ENCODE measurements around the gene POFUT2.

The POFUT2 gene

DNA sequence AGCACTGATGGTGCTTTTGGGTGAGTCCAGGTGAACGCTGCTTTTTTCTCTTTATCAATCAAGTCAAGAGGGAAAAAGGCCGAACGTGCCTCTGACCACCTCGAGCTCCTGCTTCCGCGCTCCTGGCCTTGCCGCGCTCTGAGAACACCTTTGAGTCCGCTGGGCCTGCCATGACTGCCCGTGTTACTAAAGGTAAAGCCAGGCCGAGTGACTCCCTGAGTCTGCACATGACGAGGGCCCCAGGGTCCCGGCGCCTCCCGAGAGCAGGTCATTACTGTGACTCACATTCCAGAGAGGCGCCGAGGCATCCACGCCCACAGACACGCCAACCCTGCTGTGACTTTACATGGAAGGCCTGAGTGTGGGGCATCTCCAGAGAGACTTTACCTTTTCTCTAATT lies 11.1 kb downstream of the POFUT2 start:
- H3K27ac ChIP-seq, result no peak overlapping the region
- H3K4me3 ChIP-seq, result no peak overlapping the region

DNA sequence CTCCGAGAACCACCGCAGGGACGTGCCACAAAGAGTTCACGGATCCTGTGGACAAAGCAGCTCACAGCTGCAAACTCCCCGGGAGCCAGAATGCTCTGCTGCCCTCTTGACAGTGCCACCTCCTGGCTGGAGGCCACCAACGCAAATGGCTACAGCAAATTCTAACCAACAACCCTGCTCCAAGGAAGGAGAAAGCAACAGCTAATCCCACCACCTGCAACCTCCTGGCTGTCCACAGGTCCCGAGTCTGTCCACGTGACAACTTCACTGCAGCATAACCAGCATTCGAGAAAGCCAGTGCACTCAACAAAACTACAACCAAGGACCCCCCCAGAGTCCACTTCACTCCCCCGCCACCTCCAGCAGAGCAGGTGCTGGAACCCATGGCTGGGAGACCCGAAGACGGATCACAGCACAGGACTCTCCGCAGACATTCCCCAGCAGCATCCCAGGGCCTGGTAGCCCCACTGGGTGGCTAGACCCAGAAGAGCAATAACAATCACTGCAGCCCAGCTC lies 17.3 kb downstream of the POFUT2 start:
- Histone ChIP-seq H3K27ac (no peak overlapping the region), H3K4me3 (no peak overlapping the region)

GRCh38 chr21:45269861-45270260 lies 17.8 kb downstream of the POFUT2 start:
- Histone ChIP-seq H3K27ac (no peak overlapping the region), H3K4me3 (no peak overlapping the region)

DNA sequence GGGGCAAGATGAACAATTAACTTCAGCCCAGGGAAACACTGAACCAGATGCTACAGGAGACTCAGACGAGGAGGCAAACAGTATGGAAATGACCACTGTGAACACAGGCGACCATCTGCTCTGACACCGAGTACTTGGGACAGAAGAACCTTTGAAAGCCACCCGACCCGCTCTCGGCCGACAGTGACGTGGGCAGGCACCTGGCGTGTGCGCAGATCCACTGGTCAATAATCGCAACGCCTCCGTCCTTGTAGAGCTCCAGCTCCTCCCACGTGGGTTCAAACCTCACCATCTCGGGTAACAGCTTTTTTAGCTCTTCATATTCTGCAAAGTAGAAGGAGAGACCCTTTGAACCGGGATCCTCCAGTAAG lies 20.3 kb downstream of the POFUT2 start:
- Histone ChIP-seq H3K27ac (peak overlapping the region in 2 of 21 experiments; percentile 61 to 64), H3K4me3 (no peak overlapping the region)

DNA sequence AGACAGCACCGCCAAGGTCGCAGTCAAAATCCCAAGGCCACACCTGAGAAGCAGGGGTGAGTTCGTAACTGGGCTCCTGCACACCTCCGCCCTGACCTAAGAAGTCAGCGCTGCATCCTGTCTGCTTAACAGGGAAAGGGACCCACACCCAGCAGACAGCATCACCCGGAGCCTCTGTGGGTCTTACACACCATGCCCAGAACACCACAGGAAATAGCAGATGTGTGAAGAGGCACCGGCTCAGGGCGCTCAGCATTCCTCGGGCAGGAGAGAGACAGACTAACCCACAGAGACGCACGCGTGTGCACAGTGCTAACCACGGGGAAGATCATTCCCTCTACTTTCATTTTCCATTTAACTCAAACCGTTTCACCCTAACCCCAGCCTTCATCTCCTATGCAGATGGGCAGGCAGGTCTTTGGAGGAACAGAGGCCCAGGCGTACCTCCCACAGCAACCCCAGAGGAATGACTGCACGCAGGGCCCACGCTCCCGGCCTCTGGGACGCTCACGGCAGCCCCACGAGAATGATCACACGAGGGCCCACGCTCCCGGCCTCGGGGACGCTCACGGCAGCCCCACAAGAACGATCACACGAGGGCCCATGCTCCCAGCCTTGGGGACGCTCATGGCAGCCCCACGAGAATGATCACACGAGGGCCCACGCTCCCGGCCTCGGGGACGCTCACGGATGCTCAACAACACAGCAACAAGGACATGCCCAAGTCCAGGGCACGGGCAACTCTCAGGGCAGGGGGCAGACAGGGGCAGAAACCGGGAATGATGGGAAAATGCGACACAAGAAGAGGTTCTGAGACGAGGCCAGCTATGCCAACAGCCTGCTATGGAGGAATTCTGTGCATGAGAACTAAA lies 20.9 kb downstream of the POFUT2 start:
- Histone ChIP-seq H3K27ac (peak overlapping the region in 4 of 21 experiments; percentile 10 to 64 (median 36)), H3K4me3 (no peak overlapping the region)

- no peak overlapping the region for H3K4me3 ChIP-seq
- H3K27ac ChIP-seq, result peak overlapping the region in 4 of 21 experiments; percentile 10 to 64 (median 36)
These were observed 21.8 kb downstream of the POFUT2 start for GRCh38 chr21:45265721-45266517.

- no peak overlapping the region for H3K27ac ChIP-seq
- no peak overlapping the region for H3K4me3 ChIP-seq
These were observed 22.7 kb downstream of the POFUT2 start for GRCh38 chr21:45264912-45265515.

GRCh38 chr21:45264146-45264911 lies 23.4 kb downstream of the POFUT2 start:
- H3K4me3 ChIP-seq, result no peak overlapping the region
- H3K27ac ChIP-seq, result no peak overlapping the region

GRCh38 chr21:45263534-45263933 lies 24.2 kb downstream of the POFUT2 start:
- Histone ChIP-seq H3K4me3 (no peak overlapping the region), H3K27ac (no peak overlapping the region)

- Histone ChIP-seq H3K4me3 (no peak overlapping the region), H3K27ac (no peak overlapping the region)
These were observed 25.1 kb downstream of the POFUT2 start for GRCh38 chr21:45262616-45263015.

- no peak overlapping the region for H3K4me3 ChIP-seq
- H3K27ac ChIP-seq, result no peak overlapping the region
These were observed 25.6 kb downstream of the POFUT2 start for GRCh38 chr21:45262041-45262581.

GRCh38 chr21:45261093-45261492 lies 26.6 kb downstream of the POFUT2 start:
- Histone ChIP-seq H3K4me3 (no peak overlapping the region), H3K27ac (no peak overlapping the region)

- H3K27ac ChIP-seq, result no peak overlapping the region
- H3K4me3 ChIP-seq, result no peak overlapping the region
These were observed 27.4 kb downstream of the POFUT2 start for GRCh38 chr21:45260191-45260825.

- H3K27ac ChIP-seq, result no peak overlapping the region
- H3K4me3 ChIP-seq, result no peak overlapping the region
These were observed 28.4 kb downstream of the POFUT2 start for GRCh38 chr21:45259206-45259840.

DNA sequence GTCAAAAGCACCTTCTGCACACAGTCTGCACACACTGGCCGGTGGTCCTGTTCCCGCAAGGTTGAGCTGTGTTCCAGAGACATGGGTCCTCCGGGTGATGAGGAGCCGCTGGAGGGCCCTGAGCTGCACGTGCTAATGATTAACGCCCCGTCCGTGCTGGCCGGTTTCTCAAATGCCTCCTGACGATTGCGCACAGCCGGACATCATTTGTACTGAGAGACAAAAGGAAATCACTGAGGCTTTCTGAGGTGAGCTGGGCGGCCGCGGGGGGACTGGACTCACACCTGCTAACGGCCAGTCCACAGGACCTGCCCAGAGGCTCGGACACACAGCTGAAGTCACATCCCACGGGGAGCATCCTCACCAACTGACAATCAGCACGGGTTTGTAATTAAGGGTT lies 29.2 kb downstream of the POFUT2 start:
- no peak overlapping the region for H3K4me3 ChIP-seq

DNA sequence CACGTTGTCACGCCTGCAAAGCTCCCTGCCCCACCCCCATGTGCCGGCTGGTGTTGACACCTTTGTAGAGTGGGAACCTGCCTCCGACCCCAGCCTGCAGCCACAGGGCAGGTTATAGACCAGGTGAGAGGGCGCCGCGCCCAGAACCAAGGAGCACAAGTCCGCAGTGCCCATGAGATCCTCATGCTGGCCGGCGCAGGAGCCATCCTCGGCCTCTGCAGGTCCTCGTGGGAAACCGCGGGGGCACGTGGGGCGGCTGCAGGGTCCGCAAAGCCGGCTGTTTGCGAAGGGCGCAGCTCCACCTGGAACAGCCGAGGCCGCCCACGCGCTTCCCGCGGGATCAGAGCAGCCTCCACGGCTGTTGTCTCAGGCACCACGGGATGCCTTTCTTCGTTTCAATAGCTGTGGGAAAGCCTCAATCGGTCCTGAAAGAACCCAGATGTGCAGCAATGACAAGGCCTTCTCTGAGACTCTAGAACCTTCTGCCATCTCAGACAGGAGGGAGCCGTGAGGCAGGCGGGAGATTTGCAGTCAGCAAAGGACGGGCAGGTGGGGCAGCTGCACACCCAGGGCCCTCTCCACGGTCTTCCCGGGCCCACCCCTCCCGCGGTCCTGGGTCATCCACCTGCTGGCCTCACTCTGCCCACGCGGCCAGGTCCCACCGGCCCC lies 29.9 kb downstream of the POFUT2 start:
- H3K4me3 ChIP-seq, result no peak overlapping the region
- no peak overlapping the region for H3K27ac ChIP-seq

More for the DNA sequence above, 29.2 kb downstream of the POFUT2 start:
- no peak overlapping the region for H3K27ac ChIP-seq

GRCh38 chr21:45256912-45257672 lies 30.6 kb downstream of the POFUT2 start:
- H3K27ac ChIP-seq, result peak overlapping the region in 1 of 21 experiments; percentile 19
- H3K4me3 ChIP-seq, result no peak overlapping the region
